ENCODE data around the gene NT5C3B. TPM values are rescaled to one million over a fixed set of nuclear protein-coding genes. Genes with fewer than 3 reads are reported as not detected.

Gene NT5C3B
- total and polyA plus RNA-seq, 4 donors, result 15.3 to 32.0 (median 26.9) TPM

- H3K27me3 ChIP-seq (ENCODE audit: control insufficient read depth in 4 of 4, insufficient read depth in 4 of 4, low read length in 3 of 4), result no peaks in the 10 kb centered on the region
- no peak for DNase-seq (ENCODE audit: low spot score)
- H3K9me3 ChIP-seq (ENCODE audit: control insufficient read depth in 4 of 4, low read length in 3 of 4), result no peaks in the 10 kb centered on the region
- H3K4me1 ChIP-seq (ENCODE audit: control insufficient read depth in 4 of 4, insufficient read depth in 4 of 4, low read length in 3 of 4), result peaks cover 5 to 18% (median 10%) of the 10 kb centered on the region in 4 donors
- H3K4me3 ChIP-seq (ENCODE audit: low read depth in 1 of 3, low read length in 3 of 3), result no peak overlapping the region
- no peaks in the 10 kb centered on the region for H3K36me3 ChIP-seq (ENCODE audit: control insufficient read depth in 4 of 4, insufficient read depth in 3 of 4, low read depth in 1 of 4, low read length in 3 of 4)
- no peak for TF ChIP-seq HNF4G (IDR thresholded peaks at IDR 0.05)
- no peak for TF ChIP-seq RXRA (IDR thresholded peaks at IDR 0.05)
- no peak for TF ChIP-seq MAX (IDR thresholded peaks at IDR 0.05)
- TF ChIP-seq ATF3 (IDR thresholded peaks at IDR 0.05), result no peak
- no peak for TF ChIP-seq YY1 (IDR thresholded peaks at IDR 0.05)
- TF ChIP-seq SP1 (IDR thresholded peaks at IDR 0.05), result no peak
- no peak for TF ChIP-seq REST (IDR thresholded peaks at IDR 0.05)
- no peak for TF ChIP-seq FOXA1 (IDR thresholded peaks at IDR 0.05)
- no peak for TF ChIP-seq CTCF (IDR thresholded peaks at IDR 0.05; ENCODE audit: low read depth, low read length, missing input control)
- 67% methylated on average over 1 of the region's 1 CpG for WGBS
- H3K9ac ChIP-seq (ENCODE audit: low read depth in 1 of 2, low read length in 2 of 2), result no peak overlapping the region
- H3K27ac ChIP-seq (ENCODE audit: low read depth in 1 of 2, low read length in 2 of 2), result no peak overlapping the region
Observed at GRCh38 chr17:41814195-41814594, 21.8 kb downstream of the NT5C3B start.

- Histone ChIP-seq H3K4me3 (ENCODE audit: low read depth in 1 of 3, low read length in 3 of 3) (no peak overlapping the region), H3K27me3 (ENCODE audit: control insufficient read depth in 4 of 4, insufficient read depth in 4 of 4, low read length in 3 of 4) (no peaks in the 10 kb centered on the region), H3K36me3 (ENCODE audit: control insufficient read depth in 4 of 4, insufficient read depth in 3 of 4, low read depth in 1 of 4, low read length in 3 of 4) (no peaks in the 10 kb centered on the region), H3K27ac (ENCODE audit: low read depth in 1 of 2, low read length in 2 of 2) (no peak overlapping the region), H3K4me1 (ENCODE audit: control insufficient read depth in 4 of 4, insufficient read depth in 4 of 4, low read length in 3 of 4) (peaks cover 5 to 18% (median 10%) of the 10 kb centered on the region in 4 donors), H3K9me3 (ENCODE audit: control insufficient read depth in 4 of 4, low read length in 3 of 4) (no peaks in the 10 kb centered on the region), H3K9ac (ENCODE audit: low read depth in 1 of 2, low read length in 2 of 2) (no peak overlapping the region)
- DNase-seq (ENCODE audit: low spot score), result no peak
- 88% methylated on average over 9 of the region's 9 CpGs for WGBS
- TF ChIP-seq REST (IDR thresholded peaks at IDR 0.05) (no peak), EGR1 (IDR thresholded peaks at IDR 0.05; ENCODE audit: low read depth in 2 of 2) (no peak), MAX (IDR thresholded peaks at IDR 0.05) (no peak), NR2F2 (IDR thresholded peaks at IDR 0.05) (no peak), ZBTB33 (IDR thresholded peaks at IDR 0.05) (no peak), CTCF (IDR thresholded peaks at IDR 0.05; ENCODE audit: low read depth, low read length, missing input control) (no peak), YY1 (IDR thresholded peaks at IDR 0.05) (no peak), JUND (IDR thresholded peaks at IDR 0.05) (no peak), SP1 (IDR thresholded peaks at IDR 0.05) (no peak), FOXA2 (IDR thresholded peaks at IDR 0.05) (no peak), HNF4G (IDR thresholded peaks at IDR 0.05) (no peak), TAF1 (conservative IDR thresholded peaks at IDR 0.05) (no peak), GABPA (IDR thresholded peaks at IDR 0.05 in 1 of 2, conservative IDR thresholded peaks at IDR 0.05 in 1 of 2) (no peak)
Observed at GRCh38 chr17:41813699-41814124, 22.3 kb downstream of the NT5C3B start.

Data from liver (tissue), 9 donors.